SW 1271 (cell line): ENCODE results near the gene MNAT1.
A peak's percentile ranks its signal among the peaks of the same experiment; 100 is the strongest.
"Not testable (repeated sequence)": the region's sequence is repeated elsewhere in the genome, so short reads cannot be mapped to it uniquely, and the experiment has no call there.

Source experiments
- DNase-seq, 2 experiments: peaks; one replicate each; lab custom pipeline; 2025; lab: John Stamatoyannopoulos, UW

MNAT1 gene

GRCh38 chr14:60734465-60735242, at the start of gene MNAT1:
TSS of gene MNAT1 (plus strand) at chr14:60734761. CDS start at chr14:60734863, 102 bp downstream.
- peak; percentile 32 to 79 for DNase-seq

- DNase-seq = no peak
Measured at GRCh38 chr14:60686865-60687264, 47.7 kb upstream of the MNAT1 start.

- DNase-seq = no peak
Measured at GRCh38 chr14:60691383-60692113, 43.0 kb upstream of the MNAT1 start.

GRCh38 chr14:60695327-60695726, 39.2 kb upstream of the MNAT1 start:
- no peak for DNase-seq

DNA sequence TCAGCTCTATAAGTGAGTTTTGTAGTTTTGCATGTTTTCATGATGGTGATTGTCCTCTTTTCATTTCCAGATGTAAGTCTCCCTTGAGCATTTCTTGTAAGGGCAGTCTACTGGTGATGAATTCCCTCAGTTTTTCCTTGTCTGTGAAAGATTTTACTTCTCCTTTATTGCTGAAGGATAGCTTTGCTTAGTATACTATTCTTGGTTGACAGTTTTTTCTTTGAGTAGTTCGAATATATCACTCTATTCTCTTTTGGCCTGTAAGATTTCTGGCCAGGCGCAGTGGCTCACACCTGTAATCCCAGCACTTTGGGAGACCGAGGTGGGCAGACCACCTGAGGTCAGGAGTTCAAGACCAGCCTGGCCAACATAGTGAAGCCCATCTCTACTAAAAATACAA, 34.0 kb upstream of the MNAT1 start:
- no peak for DNase-seq

DNA sequence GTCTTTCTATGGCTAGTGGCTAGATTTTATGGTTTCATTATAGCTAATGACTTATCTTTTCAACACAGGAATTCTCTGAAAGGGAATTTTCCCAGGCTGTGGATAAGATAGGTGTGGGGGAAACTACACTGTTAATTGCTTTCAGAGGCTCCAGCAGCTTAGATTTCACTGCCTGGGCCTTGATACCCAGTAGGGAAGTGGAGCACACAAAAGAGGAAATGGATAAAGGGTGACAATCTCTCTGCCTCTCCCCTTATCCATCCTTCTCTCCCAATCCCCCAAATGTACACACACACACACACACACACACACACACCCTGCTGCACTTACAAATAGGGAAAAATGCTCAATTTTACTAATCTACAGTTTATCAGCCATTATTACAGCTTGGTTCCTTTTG, 29.5 kb upstream of the MNAT1 start:
- DNase-seq = no peak

GRCh38 chr14:60707858-60708257, 26.7 kb upstream of the MNAT1 start:
- DNase-seq = no peak

DNA sequence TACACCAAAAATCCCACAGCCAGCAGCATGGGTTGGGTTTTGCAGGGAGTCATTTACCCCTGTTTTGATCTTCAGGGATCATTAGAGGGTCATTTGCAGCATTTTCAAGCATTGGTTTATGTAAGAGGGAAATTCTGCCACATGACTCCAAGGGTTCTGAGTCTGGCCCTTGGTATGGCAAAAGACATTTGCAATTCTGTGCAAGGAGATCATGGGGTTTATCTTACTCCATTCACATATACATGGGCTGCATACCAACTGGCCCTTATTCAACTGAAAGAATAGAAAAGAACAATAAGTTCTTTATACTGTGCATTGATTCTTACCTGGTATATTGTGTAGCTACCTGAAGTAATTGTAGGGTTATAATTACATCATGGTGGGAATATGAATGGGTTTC, 24.1 kb upstream of the MNAT1 start:
- no peak for DNase-seq

- DNase-seq = no peak
Measured at GRCh38 chr14:60713513-60713912, 21.0 kb upstream of the MNAT1 start.

- DNase-seq = no peak
Measured at GRCh38 chr14:60720391-60720790, 14.2 kb upstream of the MNAT1 start.

DNA sequence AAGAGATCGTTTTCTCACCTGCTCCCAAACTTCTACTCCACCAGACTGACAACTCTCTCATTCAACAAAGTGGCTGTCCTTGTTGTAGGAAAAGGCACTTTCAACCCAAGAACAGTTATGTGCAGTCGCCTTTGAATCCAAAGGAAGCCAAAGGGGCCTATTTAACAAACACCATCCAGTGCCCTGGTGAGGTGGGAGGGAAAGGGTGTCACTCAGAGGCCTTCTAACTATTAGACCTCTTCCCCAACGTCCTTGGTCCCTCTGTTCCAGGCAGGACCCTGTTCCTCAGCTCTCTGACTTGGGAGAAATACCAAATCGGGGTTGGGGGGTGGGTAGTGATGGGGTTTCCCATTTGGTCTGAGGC, 13.6 kb upstream of the MNAT1 start:
- DNase-seq = no peak

DNA sequence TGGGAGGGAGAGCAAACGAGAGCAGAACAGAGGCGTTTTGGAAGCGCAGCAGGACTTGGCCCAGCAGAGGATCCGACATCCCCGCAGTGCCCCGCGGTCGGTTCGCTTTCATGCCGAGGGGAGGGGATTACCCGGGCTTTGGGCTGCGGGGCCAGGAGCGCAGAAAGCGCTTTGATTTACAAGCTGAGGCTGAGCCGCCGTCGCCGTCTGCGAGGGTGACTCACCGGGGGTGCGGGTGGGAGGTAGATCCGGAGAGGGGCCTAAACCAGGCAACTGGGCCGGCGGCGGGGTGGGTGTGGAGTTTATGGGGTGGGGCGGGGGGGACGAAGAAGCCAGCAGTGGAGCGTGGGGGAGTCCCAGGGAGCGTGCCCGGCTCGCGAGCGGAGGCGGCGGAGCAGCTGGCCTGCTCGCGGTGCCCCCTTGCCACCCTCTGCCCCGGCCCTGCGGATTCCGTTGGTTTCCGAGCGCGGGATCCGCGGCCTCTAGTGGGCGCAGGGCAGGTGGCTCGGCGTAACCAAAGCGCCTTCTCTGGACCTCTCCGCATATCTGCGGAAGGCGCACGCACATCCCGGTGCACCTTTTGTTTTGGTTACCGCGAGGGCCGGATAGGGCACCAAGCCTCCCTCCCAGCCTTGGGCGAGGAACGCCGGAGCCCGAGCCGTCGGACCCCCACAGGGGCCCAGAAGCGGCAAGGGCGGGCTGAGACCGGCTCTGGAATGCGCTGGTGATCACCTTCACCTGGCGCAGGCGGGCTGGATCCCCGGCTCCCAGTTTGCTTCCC, 13.0 kb upstream of the MNAT1 start:
- DNase-seq = peak in 1 of 2 experiments; percentile 20

GRCh38 chr14:60722107-60722356, 12.5 kb upstream of the MNAT1 start:
- DNase-seq = no peak

GRCh38 chr14:60722357-60723115, 12.0 kb upstream of the MNAT1 start:
- DNase-seq = peak in 1 of 2 experiments; percentile 51

- peak in 1 of 2 experiments; percentile 51 for DNase-seq
Measured at GRCh38 chr14:60723116-60723906, 11.2 kb upstream of the MNAT1 start.

DNA sequence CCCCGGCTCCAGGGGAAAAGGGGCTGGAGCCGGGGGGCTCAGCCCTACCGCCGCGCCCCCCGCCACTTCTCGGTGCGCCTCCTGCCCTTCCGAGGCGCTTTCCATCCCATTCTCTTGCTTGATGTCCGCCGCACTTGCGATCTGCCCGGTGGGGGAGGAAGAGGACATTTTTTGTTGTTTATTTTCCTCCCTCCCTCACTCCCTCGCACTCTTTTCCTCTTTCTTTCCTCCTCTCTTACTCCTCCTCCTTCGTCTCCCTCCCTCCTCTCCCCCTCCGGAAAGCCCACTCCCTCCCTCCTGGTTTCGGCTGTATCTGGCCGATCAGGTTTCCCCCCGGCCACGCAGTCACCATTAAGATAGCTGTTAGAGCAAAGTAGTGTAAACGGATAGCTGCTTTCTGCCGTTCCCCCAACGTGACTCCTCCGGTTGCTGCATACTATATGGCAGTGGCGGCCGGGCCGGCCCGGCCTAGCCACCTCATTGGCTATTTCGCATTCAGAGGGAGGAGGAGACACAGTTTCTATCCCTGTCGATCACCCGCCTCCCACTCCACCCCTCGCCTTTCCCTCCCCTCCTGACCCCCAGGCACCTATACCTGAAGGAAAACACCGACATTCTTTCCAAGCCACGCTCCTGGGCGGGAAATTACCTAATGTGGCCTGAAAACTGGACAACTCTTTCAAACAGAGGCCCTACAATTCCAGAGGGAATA, 10.5 kb upstream of the MNAT1 start, which contains the start of gene SIX4:
Gene SIX4 (minus strand): TSS at position 445 of the 712 bp plus-strand sequence. CDS start 277 bp downstream, at position 168.
- peak; percentile 44 to 89 for DNase-seq

- not testable (repeated sequence) for DNase-seq
Measured at GRCh38 chr14:60731291-60731690, 3.3 kb upstream of the MNAT1 start.

DNA sequence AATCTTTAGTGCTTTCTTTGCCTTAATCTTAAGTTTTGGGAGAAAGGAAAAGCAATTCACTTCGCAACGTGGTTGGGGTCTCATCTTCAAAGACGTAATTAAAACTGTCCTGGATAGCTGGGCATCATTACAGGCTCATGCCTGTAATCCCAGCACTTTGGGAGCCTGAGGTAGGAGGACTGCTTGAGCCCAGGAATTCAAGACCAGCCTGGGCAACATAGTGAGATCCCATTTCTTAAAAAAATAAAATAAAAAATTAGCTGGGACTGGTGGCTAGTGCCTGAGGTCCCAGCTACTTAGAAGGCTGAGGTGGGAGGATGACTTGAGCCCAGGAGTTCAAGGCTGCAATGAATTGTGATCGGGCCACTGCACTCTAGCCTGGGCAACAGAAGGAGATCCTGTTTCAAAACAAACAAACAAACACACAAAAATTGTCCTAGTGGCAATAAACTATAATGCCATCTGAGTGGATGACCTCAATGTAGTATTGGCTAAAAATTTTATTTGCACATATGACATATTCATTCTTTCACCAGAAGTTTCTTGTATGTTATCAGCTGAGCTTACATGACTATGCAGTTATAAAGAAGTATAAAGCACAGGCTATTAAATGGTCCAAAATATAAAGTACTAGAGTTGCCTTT, 1.6 kb upstream of the MNAT1 start:
- no peak for DNase-seq

- DNase-seq = no peak
Measured at GRCh38 chr14:60735416-60735815, 855 bp downstream of the MNAT1 start.

GRCh38 chr14:60736494-60736893, 1.9 kb downstream of the MNAT1 start:
- peak in 1 of 2 experiments; percentile 57 for DNase-seq
